ENCODE data around the gene ARID1B. TPM values are rescaled to one million over a fixed set of nuclear protein-coding genes. Genes with fewer than 3 reads are reported as not detected.

ARID1B gene
- total and polyA plus RNA-seq, 7 experiments from 2014 or later: 17.5 to 164 (median 139) TPM

DNA sequence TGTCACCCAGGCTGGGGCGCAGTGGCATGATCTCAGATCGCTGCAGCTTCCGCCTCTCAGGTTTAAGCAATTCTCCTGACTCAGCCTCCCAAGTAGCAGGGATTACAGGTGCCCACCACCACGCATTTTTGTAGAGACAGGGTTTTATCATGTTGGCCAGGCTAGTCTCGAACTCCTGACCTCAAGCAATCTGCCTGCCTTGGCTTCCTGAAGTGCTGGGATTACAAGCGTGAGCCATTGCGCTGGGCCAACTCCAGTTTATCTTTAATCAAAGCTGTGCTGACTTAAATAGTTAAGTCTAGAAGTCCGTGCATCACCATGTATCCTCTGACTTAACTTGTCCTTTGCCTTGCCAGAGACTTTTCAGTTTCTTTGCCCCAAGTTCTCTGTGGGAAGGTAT, 321.8 kb downstream of the ARID1B start:
- intact Hi-C loops (cut with micrococcal nuclease): loop anchor here in 1 of 2 donors (1.0 kb wide), 1 partner anchor 8 kb away; no protein-coding TSS in a partner anchor
- Mint-ChIP-seq H3K4me3 (peak overlapping the region in 3 of 10 donors; percentile 71 to 89 (median 81)), H3K9me3 (no peaks in the 10 kb centered on the region), H3K27me3 (no peaks in the 10 kb centered on the region), H3K36me3 (peaks cover 3 to 23% (median 11%) of the 10 kb centered on the region in 5 donors), H3K27ac (peak overlapping the region in 7 of 9 donors; percentile 59 to 95 (median 93)), H3K4me1 (peaks cover 26 to 88% (median 84%) of the 10 kb centered on the region in 7 donors)
- no peak overlapping the region for H3K4me3 ChIP-seq (ENCODE audit: low read length)
- H3K4me1 ChIP-seq (ENCODE audit: control insufficient read depth in 2 of 2, insufficient read depth in 2 of 2, low read length in 2 of 2): peaks cover 22% of the 10 kb centered on the region in 2 donors
- no peak for DNase-seq
- no peaks in the 10 kb centered on the region for H3K9me3 ChIP-seq (ENCODE audit: control insufficient read depth in 2 of 3, low read length in 3 of 3)
- CTCF ChIA-PET: interaction anchor here (0.7 kb wide), 1 partner anchor 61 kb away, joined by 3 read pairs; no protein-coding TSS in a partner anchor
- H3K36me3 ChIP-seq (ENCODE audit: control insufficient read depth in 2 of 3, insufficient read depth in 3 of 3, low read length in 3 of 3): no peaks in the 10 kb centered on the region
- no peaks in the 10 kb centered on the region for H3K27me3 ChIP-seq (ENCODE audit: control insufficient read depth in 2 of 2, insufficient read depth in 2 of 2, low read length in 2 of 2)
- POLR2A ChIA-PET: interaction anchor here (0.7 to 1.4 kb wide), 3 partner anchors 12 to 175 kb away, joined by 3 to 5 read pairs (median 3); no protein-coding TSS in a partner anchor
- no peak for ATAC-seq
- peak overlapping the region; percentile 60 for H3K27ac ChIP-seq (ENCODE audit: low read depth, low read length)

GRCh38 chr6:157099912-157100593, 322.9 kb downstream of the ARID1B start:
- Mint-ChIP-seq H3K4me3 (peak overlapping the region; percentile 8 to 89 (median 77)), H3K4me1 (peaks cover 22 to 90% (median 79%) of the 10 kb centered on the region in 7 donors), H3K27ac (peak overlapping the region; percentile 85 to 95 (median 92)), H3K27me3 (no peaks in the 10 kb centered on the region), H3K36me3 (peaks cover 3 to 28% (median 10%) of the 10 kb centered on the region in 5 donors), H3K9me3 (peaks cover 0 to 3% (median 0%) of the 10 kb centered on the region in 11 donors)
- H3K4me1 ChIP-seq (ENCODE audit: control insufficient read depth in 2 of 2, insufficient read depth in 2 of 2, low read length in 2 of 2): peaks cover 22% of the 10 kb centered on the region in 2 donors
- CTCF ChIA-PET: no interaction called here
- POLR2A ChIA-PET: interaction anchor here (1.1 to 1.4 kb wide), 2 partner anchors 12 to 174 kb away, joined by 3 to 5 read pairs; no protein-coding TSS in a partner anchor
- no peaks in the 10 kb centered on the region for H3K9me3 ChIP-seq (ENCODE audit: control insufficient read depth in 2 of 3, low read length in 3 of 3)
- peak overlapping the region; percentile 60 for H3K27ac ChIP-seq (ENCODE audit: low read depth, low read length)
- peak overlapping the region; percentile 20 for H3K4me3 ChIP-seq (ENCODE audit: low read length)
- H3K36me3 ChIP-seq (ENCODE audit: control insufficient read depth in 2 of 3, insufficient read depth in 3 of 3, low read length in 3 of 3): no peaks in the 10 kb centered on the region
- ATAC-seq (peak; percentile 97), DNase-seq (peak in 8 of 9 donors; percentile 40 to 64 (median 54))
- H3K27me3 ChIP-seq (ENCODE audit: control insufficient read depth in 2 of 2, insufficient read depth in 2 of 2, low read length in 2 of 2): no peaks in the 10 kb centered on the region
- intact Hi-C loops (cut with micrococcal nuclease): loop anchor here (1.0 to 5.0 kb wide), 5 partner anchors 7 to 68 kb away; no protein-coding TSS in a partner anchor

DNA sequence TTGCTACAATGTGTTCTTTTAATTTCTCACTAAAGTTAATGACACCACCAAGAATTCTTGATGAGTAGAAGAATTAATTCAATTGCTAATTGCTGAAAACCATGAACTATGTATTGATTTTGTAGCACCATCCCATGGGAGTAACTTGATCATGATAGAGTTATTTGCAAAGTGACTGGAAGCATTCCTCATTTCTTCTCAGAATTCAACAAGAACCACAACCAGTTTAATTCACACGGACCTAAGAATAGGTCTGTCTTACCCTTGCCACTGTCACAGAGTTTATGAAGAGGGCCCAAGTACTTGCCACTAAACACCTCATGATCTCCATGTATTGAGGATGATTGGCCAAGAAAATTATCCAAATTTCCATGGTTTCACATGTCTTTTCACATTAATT, 324.0 kb downstream of the ARID1B start:
- H3K4me3 Mint-ChIP-seq: peak overlapping the region in 4 of 10 donors; percentile 4 to 89 (median 76)
- peak overlapping the region in 8 of 9 donors; percentile 33 to 94 (median 88) for H3K27ac Mint-ChIP-seq
- no peaks in the 10 kb centered on the region for H3K9me3 ChIP-seq (ENCODE audit: control insufficient read depth in 2 of 3, low read length in 3 of 3)
- H3K36me3 Mint-ChIP-seq: peaks cover 3 to 28% (median 12%) of the 10 kb centered on the region in 5 donors
- intact Hi-C loops (cut with micrococcal nuclease): loop anchor here in 1 of 2 donors (2.0 to 5.0 kb wide), 2 partner anchors 32 to 69 kb away; no protein-coding TSS in a partner anchor
- no peaks in the 10 kb centered on the region for H3K27me3 Mint-ChIP-seq
- H3K36me3 ChIP-seq (ENCODE audit: control insufficient read depth in 2 of 3, insufficient read depth in 3 of 3, low read length in 3 of 3): no peaks in the 10 kb centered on the region
- peaks cover 22% of the 10 kb centered on the region in 2 donors for H3K4me1 ChIP-seq (ENCODE audit: control insufficient read depth in 2 of 2, insufficient read depth in 2 of 2, low read length in 2 of 2)
- H3K4me3 ChIP-seq (ENCODE audit: low read length): no peak overlapping the region
- no peaks in the 10 kb centered on the region for H3K27me3 ChIP-seq (ENCODE audit: control insufficient read depth in 2 of 2, insufficient read depth in 2 of 2, low read length in 2 of 2)
- H3K4me1 Mint-ChIP-seq: peaks cover 22 to 88% (median 68%) of the 10 kb centered on the region in 7 donors
- ChIA-PET POLR2A (no interaction called here), CTCF (no interaction called here)
- no peak overlapping the region for H3K27ac ChIP-seq (ENCODE audit: low read depth, low read length)
- peaks cover 0 to 3% (median 0%) of the 10 kb centered on the region in 11 donors for H3K9me3 Mint-ChIP-seq
- ATAC-seq (no peak), DNase-seq (no peak)

- peaks cover 13 to 17% of the 10 kb centered on the region in 2 donors for H3K4me1 ChIP-seq (ENCODE audit: control insufficient read depth in 2 of 2, insufficient read depth in 2 of 2, low read length in 2 of 2)
- Mint-ChIP-seq H3K36me3 (peaks cover 0 to 27% (median 10%) of the 10 kb centered on the region in 5 donors), H3K27ac (peak overlapping the region in 1 of 9 donors; percentile 39), H3K4me3 (no peak overlapping the region), H3K9me3 (peaks cover 0 to 3% (median 0%) of the 10 kb centered on the region in 11 donors), H3K4me1 (peaks cover 20 to 68% (median 53%) of the 10 kb centered on the region in 7 donors), H3K27me3 (no peaks in the 10 kb centered on the region)
- H3K4me3 ChIP-seq (ENCODE audit: low read length): no peak overlapping the region
- no peaks in the 10 kb centered on the region for H3K9me3 ChIP-seq (ENCODE audit: control insufficient read depth in 2 of 3, low read length in 3 of 3)
- ChIA-PET POLR2A (no interaction called here), CTCF (no interaction called here)
- DNase-seq: no peak
- H3K36me3 ChIP-seq (ENCODE audit: control insufficient read depth in 2 of 3, insufficient read depth in 3 of 3, low read length in 3 of 3): no peaks in the 10 kb centered on the region
- no peak for ATAC-seq
- no peaks in the 10 kb centered on the region for H3K27me3 ChIP-seq (ENCODE audit: control insufficient read depth in 2 of 2, insufficient read depth in 2 of 2, low read length in 2 of 2)
- intact Hi-C loops (cut with micrococcal nuclease): loop anchor here in 1 of 2 donors (5.0 kb wide), 1 partner anchor 73 kb away; no protein-coding TSS in a partner anchor
- no peak overlapping the region for H3K27ac ChIP-seq (ENCODE audit: low read depth, low read length)
Measured at GRCh38 chr6:157104803-157105202, 327.6 kb downstream of the ARID1B start.

- CTCF ChIA-PET: no interaction called here
- Mint-ChIP-seq H3K27me3 (no peaks in the 10 kb centered on the region), H3K9me3 (peaks cover 0 to 3% (median 0%) of the 10 kb centered on the region in 11 donors), H3K27ac (peak overlapping the region in 3 of 9 donors; percentile 22 to 28 (median 25)), H3K4me1 (peaks cover 10 to 51% (median 36%) of the 10 kb centered on the region in 7 donors), H3K4me3 (no peak overlapping the region), H3K36me3 (peaks cover 0 to 41% (median 18%) of the 10 kb centered on the region in 5 donors)
- no peaks in the 10 kb centered on the region for H3K9me3 ChIP-seq (ENCODE audit: control insufficient read depth in 2 of 3, low read length in 3 of 3)
- no peak for ATAC-seq
- no peaks in the 10 kb centered on the region for H3K27me3 ChIP-seq (ENCODE audit: control insufficient read depth in 2 of 2, insufficient read depth in 2 of 2, low read length in 2 of 2)
- peaks cover 0 to 3% of the 10 kb centered on the region in 2 donors for H3K4me1 ChIP-seq (ENCODE audit: control insufficient read depth in 2 of 2, insufficient read depth in 2 of 2, low read length in 2 of 2)
- intact Hi-C loops (cut with micrococcal nuclease): no loop called here
- POLR2A ChIA-PET: no interaction called here
- no peak overlapping the region for H3K4me3 ChIP-seq (ENCODE audit: low read length)
- peaks cover 0 to 11% (median 0%) of the 10 kb centered on the region in 3 experiments for H3K36me3 ChIP-seq (ENCODE audit: control insufficient read depth in 2 of 3, insufficient read depth in 3 of 3, low read length in 3 of 3)
- no peak overlapping the region for H3K27ac ChIP-seq (ENCODE audit: low read depth, low read length)
- DNase-seq: no peak
Measured at GRCh38 chr6:157106487-157106886, 329.3 kb downstream of the ARID1B start.

DNA sequence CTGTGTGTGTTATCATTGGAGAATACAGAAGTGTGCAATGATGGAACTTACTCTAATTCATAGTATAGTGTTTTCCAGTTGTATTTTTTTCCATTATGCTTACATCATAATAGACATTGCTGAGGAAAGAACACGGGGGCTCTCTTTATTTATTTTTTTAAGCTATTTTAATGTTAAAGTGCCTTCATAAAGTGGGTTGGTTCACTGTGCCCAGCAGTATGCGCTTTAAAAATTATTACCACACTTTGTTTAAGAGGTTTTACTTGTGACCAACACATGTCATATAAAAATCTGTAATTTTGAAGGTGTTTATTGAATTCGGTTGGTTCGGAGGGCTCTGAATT, 330.4 kb downstream of the ARID1B start:
- Histone ChIP-seq H3K27me3 (ENCODE audit: control insufficient read depth in 2 of 2, insufficient read depth in 2 of 2, low read length in 2 of 2) (no peaks in the 10 kb centered on the region), H3K9me3 (ENCODE audit: control insufficient read depth in 2 of 3, low read length in 3 of 3) (no peaks in the 10 kb centered on the region), H3K4me3 (ENCODE audit: low read length) (no peak overlapping the region), H3K36me3 (ENCODE audit: control insufficient read depth in 2 of 3, insufficient read depth in 3 of 3, low read length in 3 of 3) (peaks cover 0 to 11% (median 0%) of the 10 kb centered on the region in 3 experiments), H3K27ac (ENCODE audit: low read depth, low read length) (no peak overlapping the region), H3K4me1 (ENCODE audit: control insufficient read depth in 2 of 2, insufficient read depth in 2 of 2, low read length in 2 of 2) (no peaks in the 10 kb centered on the region)
- Mint-ChIP-seq H3K36me3 (peaks cover 3 to 48% (median 25%) of the 10 kb centered on the region in 5 donors), H3K4me3 (peak overlapping the region in 1 of 10 donors; percentile 0), H3K27ac (peak overlapping the region in 1 of 9 donors; percentile 12), H3K4me1 (peaks cover 15 to 48% (median 33%) of the 10 kb centered on the region in 7 donors), H3K9me3 (peaks cover 0 to 3% (median 0%) of the 10 kb centered on the region in 11 donors), H3K27me3 (no peaks in the 10 kb centered on the region)
- intact Hi-C loops (cut with micrococcal nuclease): loop anchor here in 1 of 2 donors (1.0 kb wide), 1 partner anchor 8 kb away; no protein-coding TSS in a partner anchor
- DNase-seq (no peak), ATAC-seq (no peak)
- POLR2A ChIA-PET: no interaction called here
- CTCF ChIA-PET: no interaction called here

Measured in naive thymus-derived CD4-positive, alpha-beta T cell (primary cell).